Uterus (tissue), 4 donors: ENCODE measurements around the gene PTPRZ1. TPM values are rescaled to one million over a fixed set of nuclear protein-coding genes. Genes with fewer than 3 reads are reported as not detected.

Experiments
- DNase-seq, 2 donors: peaks; one replicate each; pipeline ENCODE4 v3.0.0-alpha.2; 2019 to 2020
- H3K27ac ChIP-seq, 2 donors: fragments of 200-600 bp; sonication (generic); 1 replicate in 1 of 2; 2 replicates in 1 of 2; pipeline ENCODE4 v1.5.1; 2016 to 2018
- H3K27me3 ChIP-seq, 2 donors: fragments of 200-600 bp; sonication (generic); one replicate each; pipeline ENCODE4 v1.5.1; 2018 to 2019; ENCODE audit warnings: control low read depth in 1 of 2
- H3K36me3 ChIP-seq, 2 donors: fragments of 200-600 bp; sonication (generic); one replicate each; pipeline ENCODE4 v1.5.1; 2019; ENCODE audit warnings: control low read depth in 1 of 2
- H3K4me1 ChIP-seq, 2 donors: fragments of 200-600 bp; sonication (generic); one replicate each; pipeline ENCODE4 v1.5.1; 2018 to 2019; ENCODE audit warnings: control low read depth in 1 of 2
- H3K4me3 ChIP-seq, 2 donors: fragments of 200-600 bp; sonication (generic); 1 replicate in 1 of 2; 2 replicates in 1 of 2; pipeline ENCODE4 v1.5.1; 2018 to 2019; ENCODE audit warnings: mild to moderate bottlenecking in 1 of 2
- H3K9me3 ChIP-seq, 2 donors: fragments of 200-600 bp; sonication (generic); one replicate each; pipeline ENCODE4 v1.5.1; 2019; ENCODE audit warnings: control low read depth in 1 of 2
- CTCF ChIP-seq, 4 experiments: fragments of 200-600 bp in 2 of 4; fragments of 450-650 bp in 2 of 4; sonication (generic) in 2 of 4; IDR thresholded peaks; one replicate each; pipeline ENCODE4 v1.5.1; 2016 to 2019; ENCODE audit warnings: antibody characterized with exemption in 4 of 4, mild to moderate bottlenecking in 2 of 4, moderate library complexity in 1 of 4
- POLR2A ChIP-seq, 2 donors: fragments of 450-650 bp; IDR thresholded peaks; one replicate each; pipeline ENCODE4 v1.6.1; 2016; ENCODE audit warnings: antibody characterized with exemption in 2 of 2, mild to moderate bottlenecking in 1 of 2, moderate library complexity in 1 of 2
- intact Hi-C: fragments of 100-400 bp; cut with DNase I; formaldehyde crosslinking; loops from one replicate; pipeline ENCODE4 v1.15.1; 2023; ENCODE audit warnings: low total_unique reads
- total RNA-seq, 4 donors: library from RNA; depleted of rRNA in 3 of 4; stranded (reverse); fragments of >200 nt in 3 of 4; gene quantifications; one replicate each; pipeline versions ENCODE4 v1.1.0 to v1.2.4, GENCODE V29; 2014 to 2023
- donor health status: DM: yes; HTN: yes; CAD: no.

PTPRZ1 gene
- total RNA-seq, 4 donors from 2014 or later, result 0.76 to 9.1 TPM; not detected in 2

GRCh38 chr7:122013630-122014029, 140.7 kb downstream of the PTPRZ1 start:
- Histone ChIP-seq H3K36me3 (no peaks in the 10 kb centered on the region), H3K4me3 (no peak overlapping the region), H3K4me1 (no peaks in the 10 kb centered on the region), H3K27me3 (no peaks in the 10 kb centered on the region), H3K9me3 (no peaks in the 10 kb centered on the region), H3K27ac (no peak overlapping the region)
- no peak for TF ChIP-seq CTCF (IDR thresholded peaks at IDR 0.05)
- TF ChIP-seq POLR2A (IDR thresholded peaks at IDR 0.05), result no peak
- DNase-seq, result no peak
- intact Hi-C loops, result no loop called here

DNA sequence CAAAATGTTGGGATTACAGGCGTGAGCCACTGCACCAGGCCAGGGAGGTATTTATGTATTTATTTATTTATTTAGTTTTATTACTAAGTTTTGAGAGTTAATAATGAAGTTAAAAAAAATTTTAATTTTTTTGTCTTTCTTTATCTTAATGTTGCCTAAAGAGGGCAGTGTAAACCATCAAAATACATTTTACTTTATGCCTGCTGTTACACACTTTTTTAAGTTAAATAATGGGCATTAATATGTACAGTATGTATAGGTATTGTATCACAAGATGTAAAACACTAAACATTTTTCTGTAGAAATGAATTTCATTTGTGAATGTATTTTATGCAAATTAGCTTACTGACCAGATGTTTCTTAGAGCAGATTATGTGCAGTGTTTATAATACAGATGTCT, 141.7 kb downstream of the PTPRZ1 start:
- Histone ChIP-seq H3K4me3 (no peak overlapping the region), H3K27me3 (no peaks in the 10 kb centered on the region), H3K4me1 (no peaks in the 10 kb centered on the region), H3K36me3 (no peaks in the 10 kb centered on the region), H3K27ac (no peak overlapping the region), H3K9me3 (no peaks in the 10 kb centered on the region)
- DNase-seq, result no peak
- intact Hi-C loops, result no loop called here
- no peak for TF ChIP-seq CTCF (IDR thresholded peaks at IDR 0.05)
- no peak for TF ChIP-seq POLR2A (IDR thresholded peaks at IDR 0.05)

GRCh38 chr7:122018032-122018431, 145.1 kb downstream of the PTPRZ1 start:
- DNase-seq, result no peak
- TF ChIP-seq CTCF (IDR thresholded peaks at IDR 0.05), result no peak
- no peak for TF ChIP-seq POLR2A (IDR thresholded peaks at IDR 0.05)
- Histone ChIP-seq H3K9me3 (no peaks in the 10 kb centered on the region), H3K4me3 (no peak overlapping the region), H3K27me3 (no peaks in the 10 kb centered on the region), H3K36me3 (no peaks in the 10 kb centered on the region), H3K27ac (no peak overlapping the region), H3K4me1 (no peaks in the 10 kb centered on the region)
- intact Hi-C loops, result no loop called here

GRCh38 chr7:122027058-122027457, 154.1 kb downstream of the PTPRZ1 start:
- no peaks in the 10 kb centered on the region for H3K27me3 ChIP-seq
- no peak for DNase-seq
- H3K9me3 ChIP-seq, result no peaks in the 10 kb centered on the region
- TF ChIP-seq CTCF (IDR thresholded peaks at IDR 0.05) (no peak), POLR2A (IDR thresholded peaks at IDR 0.05) (no peak)
- no peak overlapping the region for H3K4me3 ChIP-seq
- H3K36me3 ChIP-seq, result no peaks in the 10 kb centered on the region
- no peaks in the 10 kb centered on the region for H3K4me1 ChIP-seq
- intact Hi-C loops, result no loop called here
- H3K27ac ChIP-seq, result no peak overlapping the region

DNA sequence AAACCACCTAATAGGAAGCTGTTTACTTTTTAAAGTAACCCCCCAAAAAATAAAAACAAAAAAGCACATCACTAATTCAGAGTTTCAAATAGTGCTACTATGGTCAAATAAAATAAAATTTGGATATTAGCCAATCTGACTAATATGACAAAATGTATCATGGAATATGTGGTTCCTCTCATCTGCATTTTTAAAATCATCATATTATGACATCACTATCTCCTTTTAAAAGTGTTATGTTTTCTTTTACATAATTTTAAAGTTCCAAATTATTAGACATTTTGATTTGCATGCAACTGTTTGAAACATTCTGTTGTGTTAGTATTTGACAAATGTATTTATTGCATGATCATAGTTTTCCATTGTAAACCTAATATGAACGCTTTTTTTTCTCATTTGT, 160.7 kb downstream of the PTPRZ1 start:
- intact Hi-C loops, result no loop called here
- Histone ChIP-seq H3K4me3 (no peak overlapping the region), H3K36me3 (no peaks in the 10 kb centered on the region), H3K9me3 (no peaks in the 10 kb centered on the region), H3K4me1 (no peaks in the 10 kb centered on the region), H3K27ac (no peak overlapping the region), H3K27me3 (no peaks in the 10 kb centered on the region)
- DNase-seq, result no peak
- TF ChIP-seq POLR2A (IDR thresholded peaks at IDR 0.05), result no peak
- TF ChIP-seq CTCF (IDR thresholded peaks at IDR 0.05), result no peak
